ENCODE results near the gene ZFYVE16. TPM values are rescaled to one million over a fixed set of nuclear protein-coding genes. Genes with fewer than 3 reads are reported as not detected.
A peak's percentile ranks its signal among the peaks of the same experiment; 100 is the strongest.
"Not testable (repeated sequence)": the region's sequence is repeated elsewhere in the genome, so short reads cannot be mapped to it uniquely, and the experiment has no call there.

ZFYVE16 gene
- total RNA-seq, 2 donors from 2014 or later: 19.3 to 25.6 TPM

- DNase-seq (ENCODE audit: low spot score) (no peak), ATAC-seq (no peak)
- H3K36me3 Mint-ChIP-seq: peaks cover 25% of the 10 kb centered on the region
- no peak overlapping the region for H3K27ac Mint-ChIP-seq
- no peak overlapping the region for H3K4me3 Mint-ChIP-seq
- H3K4me1 Mint-ChIP-seq (ENCODE audit: low read depth in 2 of 2): peaks cover 7 to 10% of the 10 kb centered on the region in 2 donors
- peaks cover 8 to 18% of the 10 kb centered on the region in 2 donors for H3K27me3 Mint-ChIP-seq
- peaks cover 8% of the 10 kb centered on the region for H3K9me3 Mint-ChIP-seq
Measured at GRCh38 chr5:80483636-80484232, 75.9 kb downstream of the ZFYVE16 start.

- H3K27me3 Mint-ChIP-seq: peaks cover 24 to 34% of the 10 kb centered on the region in 2 donors
- H3K4me3 Mint-ChIP-seq: peak overlapping the region; percentile 70
- no peak for DNase-seq (ENCODE audit: low spot score)
- ATAC-seq: no peak
- peaks cover 14% of the 10 kb centered on the region for H3K36me3 Mint-ChIP-seq
- H3K4me1 Mint-ChIP-seq (ENCODE audit: low read depth in 2 of 2): peaks cover 7 to 10% of the 10 kb centered on the region in 2 donors
- H3K27ac Mint-ChIP-seq: no peak overlapping the region
- peaks cover 4% of the 10 kb centered on the region for H3K9me3 Mint-ChIP-seq
Measured at GRCh38 chr5:80487444-80487828, 79.6 kb downstream of the ZFYVE16 start.

GRCh38 chr5:80487829-80488721 lies 80.2 kb downstream of the ZFYVE16 start, which contains the start of gene FAM151B:
Gene FAM151B, plus strand, starts transcription at chr5:80488100. Its CDS starts 24 bp downstream, at chr5:80488124.
- Mint-ChIP-seq H3K36me3 (peaks cover 11% of the 10 kb centered on the region), H3K4me3 (peak within 1 kb of the TSS; percentile 70), H3K9me3 (peaks cover under 1% of the 10 kb centered on the region), H3K4me1 (ENCODE audit: low read depth in 2 of 2) (peaks cover 7 to 10% of the 10 kb centered on the region in 2 donors), H3K27ac (no peak within 1 kb of the TSS), H3K27me3 (peaks cover 24 to 34% of the 10 kb centered on the region in 2 donors)
- ATAC-seq (peak; percentile 83 to 85), DNase-seq (ENCODE audit: low spot score) (peak; percentile 61)

- no peak overlapping the region for H3K27ac Mint-ChIP-seq
- ATAC-seq (no peak), DNase-seq (ENCODE audit: low spot score) (no peak)
- H3K4me3 Mint-ChIP-seq: no peak overlapping the region
- peaks cover 7 to 10% of the 10 kb centered on the region in 2 donors for H3K4me1 Mint-ChIP-seq (ENCODE audit: low read depth in 2 of 2)
- peaks cover 6% of the 10 kb centered on the region for H3K36me3 Mint-ChIP-seq
- no peaks in the 10 kb centered on the region for H3K9me3 Mint-ChIP-seq
- peaks cover 27 to 29% of the 10 kb centered on the region in 2 donors for H3K27me3 Mint-ChIP-seq
Measured at GRCh38 chr5:80491296-80491695, 83.4 kb downstream of the ZFYVE16 start.

GRCh38 chr5:80492741-80493140 lies 84.9 kb downstream of the ZFYVE16 start:
- H3K4me1 Mint-ChIP-seq (ENCODE audit: low read depth in 2 of 2): peaks cover 0 to 6% of the 10 kb centered on the region in 2 donors
- no peak for ATAC-seq
- peaks cover 21 to 23% of the 10 kb centered on the region in 2 donors for H3K27me3 Mint-ChIP-seq
- H3K27ac Mint-ChIP-seq: no peak overlapping the region
- no peak overlapping the region for H3K4me3 Mint-ChIP-seq
- H3K9me3 Mint-ChIP-seq: no peaks in the 10 kb centered on the region
- no peak for DNase-seq (ENCODE audit: low spot score)
- H3K36me3 Mint-ChIP-seq: no peaks in the 10 kb centered on the region

- H3K27me3 Mint-ChIP-seq: peaks cover 22 to 25% of the 10 kb centered on the region in 2 donors
- ATAC-seq: not testable (repeated sequence)
Measured at GRCh38 chr5:80493443-80493842, 85.6 kb downstream of the ZFYVE16 start.

GRCh38 chr5:80495891-80496290 lies 88.0 kb downstream of the ZFYVE16 start:
- ATAC-seq (no peak), DNase-seq (ENCODE audit: low spot score) (no peak)
- no peaks in the 10 kb centered on the region for H3K9me3 Mint-ChIP-seq
- no peak overlapping the region for H3K4me3 Mint-ChIP-seq
- no peak overlapping the region for H3K27ac Mint-ChIP-seq
- H3K27me3 Mint-ChIP-seq: peaks cover 15 to 24% of the 10 kb centered on the region in 2 donors
- H3K36me3 Mint-ChIP-seq: no peaks in the 10 kb centered on the region
- H3K4me1 Mint-ChIP-seq (ENCODE audit: low read depth in 2 of 2): no peaks in the 10 kb centered on the region

More at GRCh38 chr5:80493443-80493842, 85.6 kb downstream of the ZFYVE16 start:
- not testable (repeated sequence) for H3K36me3 Mint-ChIP-seq; H3K27ac Mint-ChIP-seq; H3K4me3 Mint-ChIP-seq; H3K9me3 Mint-ChIP-seq; H3K4me1 Mint-ChIP-seq (ENCODE audit: low read depth in 2 of 2); DNase-seq (ENCODE audit: low spot score)

GRCh38 chr5:80502800-80503199 lies 94.9 kb downstream of the ZFYVE16 start:
- H3K27ac Mint-ChIP-seq: no peak overlapping the region
- no peaks in the 10 kb centered on the region for H3K4me1 Mint-ChIP-seq (ENCODE audit: low read depth in 2 of 2)
- DNase-seq (ENCODE audit: low spot score) (no peak), ATAC-seq (no peak)
- no peak overlapping the region for H3K4me3 Mint-ChIP-seq
- H3K36me3 Mint-ChIP-seq: no peaks in the 10 kb centered on the region
- peaks cover 5 to 29% of the 10 kb centered on the region in 2 donors for H3K27me3 Mint-ChIP-seq
- no peaks in the 10 kb centered on the region for H3K9me3 Mint-ChIP-seq

GRCh38 chr5:80503641-80504040 lies 95.8 kb downstream of the ZFYVE16 start:
- no peaks in the 10 kb centered on the region for H3K9me3 Mint-ChIP-seq
- no peaks in the 10 kb centered on the region for H3K36me3 Mint-ChIP-seq
- H3K4me1 Mint-ChIP-seq (ENCODE audit: low read depth in 2 of 2): no peaks in the 10 kb centered on the region
- DNase-seq (ENCODE audit: low spot score) (no peak), ATAC-seq (no peak)
- no peak overlapping the region for H3K4me3 Mint-ChIP-seq
- peaks cover 2 to 26% of the 10 kb centered on the region in 2 donors for H3K27me3 Mint-ChIP-seq
- H3K27ac Mint-ChIP-seq: no peak overlapping the region

GRCh38 chr5:80504833-80505232 lies 97.0 kb downstream of the ZFYVE16 start:
- ATAC-seq: no peak
- Mint-ChIP-seq H3K9me3 (no peaks in the 10 kb centered on the region), H3K27ac (no peak overlapping the region), H3K4me3 (no peak overlapping the region), H3K4me1 (ENCODE audit: low read depth in 2 of 2) (no peaks in the 10 kb centered on the region), H3K36me3 (no peaks in the 10 kb centered on the region), H3K27me3 (peaks cover 0 to 18% of the 10 kb centered on the region in 2 donors)
- no peak for DNase-seq (ENCODE audit: low spot score)

GRCh38 chr5:80507663-80508062 lies 99.8 kb downstream of the ZFYVE16 start:
- DNase-seq (ENCODE audit: low spot score): no peak
- no peak overlapping the region for H3K4me3 Mint-ChIP-seq
- H3K27ac Mint-ChIP-seq: no peak overlapping the region
- H3K36me3 Mint-ChIP-seq: no peaks in the 10 kb centered on the region
- H3K4me1 Mint-ChIP-seq (ENCODE audit: low read depth in 2 of 2): no peaks in the 10 kb centered on the region
- no peaks in the 10 kb centered on the region for H3K9me3 Mint-ChIP-seq
- H3K27me3 Mint-ChIP-seq: peaks cover 0 to 12% of the 10 kb centered on the region in 2 donors
- ATAC-seq: no peak

- peaks cover 2 to 11% of the 10 kb centered on the region in 2 donors for H3K27me3 Mint-ChIP-seq
- no peaks in the 10 kb centered on the region for H3K4me1 Mint-ChIP-seq (ENCODE audit: low read depth in 2 of 2)
- H3K4me3 Mint-ChIP-seq: no peak overlapping the region
- H3K9me3 Mint-ChIP-seq: no peaks in the 10 kb centered on the region
- no peak overlapping the region for H3K27ac Mint-ChIP-seq
- ATAC-seq (no peak), DNase-seq (ENCODE audit: low spot score) (no peak)
- H3K36me3 Mint-ChIP-seq: no peaks in the 10 kb centered on the region
Measured at GRCh38 chr5:80508844-80509243, 101.0 kb downstream of the ZFYVE16 start.

- Mint-ChIP-seq H3K4me3 (no peak overlapping the region), H3K4me1 (ENCODE audit: low read depth in 2 of 2) (no peaks in the 10 kb centered on the region), H3K27ac (no peak overlapping the region), H3K9me3 (no peaks in the 10 kb centered on the region), H3K27me3 (peaks cover 2 to 6% of the 10 kb centered on the region in 2 donors), H3K36me3 (no peaks in the 10 kb centered on the region)
- ATAC-seq (no peak), DNase-seq (ENCODE audit: low spot score) (no peak)
Measured at GRCh38 chr5:80509362-80509761, 101.5 kb downstream of the ZFYVE16 start.

- H3K9me3 Mint-ChIP-seq: no peaks in the 10 kb centered on the region
- H3K4me1 Mint-ChIP-seq (ENCODE audit: low read depth in 2 of 2): peaks cover 0 to 2% of the 10 kb centered on the region in 2 donors
- no peak overlapping the region for H3K4me3 Mint-ChIP-seq
- peak in 1 of 2 donors; percentile 41 for ATAC-seq
- DNase-seq (ENCODE audit: low spot score): no peak
- no peak overlapping the region for H3K27ac Mint-ChIP-seq
- peaks cover 0 to 4% of the 10 kb centered on the region in 2 donors for H3K27me3 Mint-ChIP-seq
- H3K36me3 Mint-ChIP-seq: no peaks in the 10 kb centered on the region
Measured at GRCh38 chr5:80516826-80517225, 109.0 kb downstream of the ZFYVE16 start.
